Measurements from ENCODE around the gene TXN2. TPM values are rescaled to one million over a fixed set of nuclear protein-coding genes. Genes with fewer than 3 reads are reported as not detected.
A peak's percentile ranks its signal among the peaks of the same experiment; 100 is the strongest.

Gene TXN2
- total RNA-seq, 2 experiments from 2014 or later = 94.3 to 97.0 TPM

- Mint-ChIP-seq H3K27me3 (no peaks in the 10 kb centered on the region), H3K4me1 (ENCODE audit: low read depth) (peaks cover 20% of the 10 kb centered on the region), H3K4me3 (no peak overlapping the region), H3K36me3 (peaks cover 6% of the 10 kb centered on the region), H3K27ac (no peak overlapping the region), H3K9me3 (no peaks in the 10 kb centered on the region)
- intact Hi-C loops (cut with micrococcal nuclease) = no loop called here
- POLR2A ChIA-PET = interaction anchor here (1.1 kb wide), 1 partner anchor 51 kb away, joined by 4 read pairs; no protein-coding TSS in a partner anchor
- DNase-seq = no peak
- CTCF ChIA-PET = interaction anchor here (1.5 kb wide), 1 partner anchor 164 kb away, joined by 4 read pairs; no protein-coding TSS in a partner anchor
Observed at GRCh38 chr22:36465232-36466021, 16.0 kb downstream of the TXN2 start.

- intact Hi-C loops (cut with micrococcal nuclease) = no loop called here
- H3K4me1 Mint-ChIP-seq (ENCODE audit: low read depth) = peaks cover 14% of the 10 kb centered on the region
- DNase-seq = no peak
- H3K27me3 Mint-ChIP-seq = no peaks in the 10 kb centered on the region
- peaks cover 6% of the 10 kb centered on the region for H3K36me3 Mint-ChIP-seq
- H3K27ac Mint-ChIP-seq = no peak overlapping the region
- H3K4me3 Mint-ChIP-seq = no peak overlapping the region
- no peaks in the 10 kb centered on the region for H3K9me3 Mint-ChIP-seq
- ChIA-PET POLR2A (no interaction called here), CTCF (interaction anchor here (0.6 kb wide), 1 partner anchor 68 kb away, joined by 3 read pairs; no protein-coding TSS in a partner anchor)
Observed at GRCh38 chr22:36464715-36465231, 16.7 kb downstream of the TXN2 start.

GRCh38 chr22:36463783-36464184 is 17.7 kb downstream of the TXN2 start:
- CTCF ChIA-PET = interaction anchor here (0.5 kb wide), 1 partner anchor 9 kb away, joined by 3 read pairs; no protein-coding TSS in a partner anchor
- no peak overlapping the region for H3K27ac Mint-ChIP-seq
- no peak for DNase-seq
- H3K9me3 Mint-ChIP-seq = no peaks in the 10 kb centered on the region
- POLR2A ChIA-PET = no interaction called here
- peaks cover 14% of the 10 kb centered on the region for H3K4me1 Mint-ChIP-seq (ENCODE audit: low read depth)
- H3K4me3 Mint-ChIP-seq = no peak overlapping the region
- H3K36me3 Mint-ChIP-seq = peaks cover 6% of the 10 kb centered on the region
- intact Hi-C loops (cut with micrococcal nuclease) = no loop called here
- no peaks in the 10 kb centered on the region for H3K27me3 Mint-ChIP-seq

- ChIA-PET CTCF (interaction anchor here (0.7 to 1.1 kb wide), 2 partner anchors 23 to 94 kb away, joined by 3 to 4 read pairs; no protein-coding TSS in a partner anchor), POLR2A (no interaction called here)
- DNase-seq = no peak
- Mint-ChIP-seq H3K27ac (no peak overlapping the region), H3K36me3 (peaks cover 2% of the 10 kb centered on the region), H3K27me3 (no peaks in the 10 kb centered on the region), H3K4me3 (no peak overlapping the region), H3K4me1 (ENCODE audit: low read depth) (peaks cover 3% of the 10 kb centered on the region), H3K9me3 (no peaks in the 10 kb centered on the region)
- intact Hi-C loops (cut with micrococcal nuclease) = no loop called here
Observed at GRCh38 chr22:36461665-36462649, 19.5 kb downstream of the TXN2 start.

DNA sequence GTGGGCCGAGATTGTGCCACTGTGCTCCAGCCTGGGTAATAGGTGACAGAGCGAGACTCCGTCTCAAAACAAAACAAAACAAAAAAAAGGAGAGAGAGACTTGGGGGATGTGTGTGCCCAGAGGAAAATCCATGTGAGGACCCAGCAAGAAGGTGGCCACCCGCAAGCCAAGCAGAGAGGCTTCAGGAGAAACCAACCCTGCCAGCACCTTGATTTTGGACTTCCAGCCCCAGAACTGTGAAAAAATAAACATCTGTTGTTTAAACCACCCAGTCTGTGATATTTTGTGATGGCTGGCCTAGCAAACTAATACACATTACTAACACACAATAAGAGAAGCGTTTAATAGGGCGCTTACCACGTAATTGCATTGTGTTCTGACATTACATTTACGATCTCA is 21.2 kb downstream of the TXN2 start:
- intact Hi-C loops (cut with micrococcal nuclease) = no loop called here
- no peak overlapping the region for H3K27ac Mint-ChIP-seq

GRCh38 chr22:36457688-36458450 is 23.6 kb downstream of the TXN2 start:
- DNase-seq = no peak
- H3K27ac Mint-ChIP-seq = no peak overlapping the region
- H3K36me3 Mint-ChIP-seq = no peaks in the 10 kb centered on the region
- no peak overlapping the region for H3K4me3 Mint-ChIP-seq
- intact Hi-C loops (cut with micrococcal nuclease) = no loop called here
- ChIA-PET POLR2A (no interaction called here), CTCF (interaction anchor here (1.3 to 1.5 kb wide), 3 partner anchors 13 to 157 kb away, joined by 3 to 6 read pairs (median 5); no protein-coding TSS in a partner anchor)
- peaks cover 20% of the 10 kb centered on the region for H3K4me1 Mint-ChIP-seq (ENCODE audit: low read depth)
- no peaks in the 10 kb centered on the region for H3K9me3 Mint-ChIP-seq
- no peaks in the 10 kb centered on the region for H3K27me3 Mint-ChIP-seq

More for the DNA sequence above, 21.2 kb downstream of the TXN2 start:
- no peak for DNase-seq
- CTCF ChIA-PET = no interaction called here
- no peaks in the 10 kb centered on the region for H3K36me3 Mint-ChIP-seq
- peaks cover 9% of the 10 kb centered on the region for H3K4me1 Mint-ChIP-seq (ENCODE audit: low read depth)
- H3K27me3 Mint-ChIP-seq = no peaks in the 10 kb centered on the region
- POLR2A ChIA-PET = no interaction called here
- H3K4me3 Mint-ChIP-seq = no peak overlapping the region
- H3K9me3 Mint-ChIP-seq = no peaks in the 10 kb centered on the region

DNA sequence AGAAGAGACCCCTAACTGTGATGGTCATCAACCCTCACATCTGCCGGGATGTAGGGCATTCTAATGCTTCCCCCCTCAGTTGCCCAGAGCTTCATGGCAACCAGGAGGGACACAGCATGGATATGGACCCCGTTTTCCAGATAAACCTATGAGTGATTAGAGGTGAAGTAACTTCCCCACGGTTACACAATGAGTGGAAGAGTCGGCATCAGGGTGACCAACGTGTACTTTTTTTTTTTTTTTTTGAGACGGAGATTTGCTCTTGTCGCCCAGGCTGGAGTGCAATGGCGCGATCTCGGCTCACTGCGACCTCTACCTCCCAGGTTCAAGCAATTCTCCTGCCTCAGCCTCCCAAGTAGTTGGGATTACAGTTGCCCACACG is 25.0 kb downstream of the TXN2 start:
- Mint-ChIP-seq H3K9me3 (no peaks in the 10 kb centered on the region), H3K36me3 (no peaks in the 10 kb centered on the region), H3K27me3 (no peaks in the 10 kb centered on the region), H3K4me3 (no peak overlapping the region), H3K27ac (peak overlapping the region; percentile 49), H3K4me1 (ENCODE audit: low read depth) (peaks cover 33% of the 10 kb centered on the region)
- DNase-seq = no peak
- POLR2A ChIA-PET = interaction anchor here (0.6 kb wide), 1 partner anchor 24 kb away, joined by 4 read pairs; no protein-coding TSS in a partner anchor
- CTCF ChIA-PET = interaction anchor here (2.1 kb wide), 1 partner anchor 14 kb away, joined by 6 read pairs; no protein-coding TSS in a partner anchor
- intact Hi-C loops (cut with micrococcal nuclease) = no loop called here

GRCh38 chr22:36455571-36456463 is 25.6 kb downstream of the TXN2 start:
- Mint-ChIP-seq H3K4me1 (ENCODE audit: low read depth) (peaks cover 39% of the 10 kb centered on the region), H3K27ac (peak overlapping the region; percentile 51), H3K27me3 (no peaks in the 10 kb centered on the region), H3K4me3 (peak overlapping the region; percentile 53), H3K36me3 (no peaks in the 10 kb centered on the region), H3K9me3 (no peaks in the 10 kb centered on the region)
- peak; percentile 31 for DNase-seq
- CTCF ChIA-PET = interaction anchor here (0.9 to 2.1 kb wide), 6 partner anchors 14 to 156 kb away, joined by 3 to 6 read pairs (median 3); no protein-coding TSS in a partner anchor
- intact Hi-C loops (cut with micrococcal nuclease) = loop anchor here (1.0 to 2.0 kb wide), 4 partner anchors 25 to 127 kb away; partner anchors contain the start of gene TXN2
- POLR2A ChIA-PET = interaction anchor here (0.6 to 1.7 kb wide), 4 partner anchors 23 to 123 kb away, joined by 3 to 5 read pairs (median 4); partner anchors contain the start of gene MYH9

- Mint-ChIP-seq H3K27ac (peak overlapping the region; percentile 77), H3K36me3 (no peaks in the 10 kb centered on the region), H3K27me3 (no peaks in the 10 kb centered on the region), H3K9me3 (no peaks in the 10 kb centered on the region), H3K4me3 (peak overlapping the region; percentile 74), H3K4me1 (ENCODE audit: low read depth) (peaks cover 39% of the 10 kb centered on the region)
- intact Hi-C loops (cut with micrococcal nuclease) = loop anchor here (1.0 to 5.0 kb wide), 5 partner anchors 26 to 126 kb away; partner anchors contain the start of gene TXN2
- CTCF ChIA-PET = interaction anchor here (0.7 to 2.1 kb wide), 7 partner anchors 8 to 155 kb away, joined by 3 to 6 read pairs (median 3); no protein-coding TSS in a partner anchor
- POLR2A ChIA-PET = interaction anchor here (0.6 to 1.7 kb wide), 4 partner anchors 26 to 122 kb away, joined by 3 to 5 read pairs (median 4); partner anchors contain the start of gene MYH9
- peak; percentile 97 for DNase-seq
Observed at GRCh38 chr22:36454916-36455570, 26.4 kb downstream of the TXN2 start.

Measured in activated CD4-positive, alpha-beta memory T cell treated with anti-CD3 and anti-CD28 coated beads for 36 hours (primary cell).